ENCODE data around the gene MOV10L1. TPM values are rescaled to one million over a fixed set of nuclear protein-coding genes. Genes with fewer than 3 reads are reported as not detected.

The MOV10L1 gene
- total RNA-seq, 4 donors from 2014 or later, result 0.25 TPM; not detected in 3

DNA sequence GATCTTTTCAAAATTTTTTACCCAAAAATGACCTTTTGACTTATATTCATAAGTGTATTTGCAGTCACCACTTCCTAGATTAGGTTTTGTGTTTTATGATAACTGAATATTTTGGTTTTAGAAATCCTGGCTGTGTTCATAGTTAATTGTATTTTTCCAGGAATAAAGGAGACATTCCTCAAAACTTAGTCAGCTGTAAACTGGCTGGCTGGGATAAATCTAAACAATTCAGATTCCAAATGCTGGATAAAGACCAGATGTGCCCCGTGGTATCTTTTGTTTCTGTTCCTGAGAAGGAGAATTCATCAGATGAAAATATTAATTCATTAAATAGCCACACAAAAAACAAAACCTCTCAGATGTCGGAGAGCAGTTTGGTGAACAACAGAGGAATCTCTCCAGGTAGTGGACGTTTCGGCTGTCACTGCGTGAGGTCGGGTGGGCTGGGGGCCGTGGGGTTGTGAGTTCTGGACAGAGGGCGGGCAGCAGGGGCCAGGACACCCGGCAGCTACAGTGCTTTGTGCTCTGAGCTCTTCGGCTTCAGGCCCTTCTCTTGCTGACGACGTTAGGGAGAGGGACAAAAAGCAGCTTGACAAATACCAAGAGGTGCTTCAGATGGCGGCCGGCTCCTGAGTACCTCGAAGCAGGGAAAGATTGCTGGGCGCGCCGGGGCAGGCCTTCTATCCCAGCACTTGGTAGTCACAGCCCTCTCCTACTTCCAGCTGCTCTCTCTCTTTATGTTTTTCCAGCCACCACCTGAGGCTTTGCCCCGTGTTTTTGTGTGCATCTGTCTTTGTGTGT lies 24.6 kb downstream of the MOV10L1 start:
- Histone ChIP-seq H3K9me3 (no peaks in the 10 kb centered on the region), H3K4me3 (no peak overlapping the region), H3K27ac (no peak overlapping the region), H3K4me1 (no peaks in the 10 kb centered on the region), H3K36me3 (no peaks in the 10 kb centered on the region), H3K27me3 (peaks cover 22 to 28% (median 26%) of the 10 kb centered on the region in 3 donors)
- intact Hi-C loops (cut with DNase I; ENCODE audit: low total_unique reads), result no loop called here
- no peak for TF ChIP-seq POLR2A (IDR thresholded peaks at IDR 0.05)
- TF ChIP-seq, protein P1, sequence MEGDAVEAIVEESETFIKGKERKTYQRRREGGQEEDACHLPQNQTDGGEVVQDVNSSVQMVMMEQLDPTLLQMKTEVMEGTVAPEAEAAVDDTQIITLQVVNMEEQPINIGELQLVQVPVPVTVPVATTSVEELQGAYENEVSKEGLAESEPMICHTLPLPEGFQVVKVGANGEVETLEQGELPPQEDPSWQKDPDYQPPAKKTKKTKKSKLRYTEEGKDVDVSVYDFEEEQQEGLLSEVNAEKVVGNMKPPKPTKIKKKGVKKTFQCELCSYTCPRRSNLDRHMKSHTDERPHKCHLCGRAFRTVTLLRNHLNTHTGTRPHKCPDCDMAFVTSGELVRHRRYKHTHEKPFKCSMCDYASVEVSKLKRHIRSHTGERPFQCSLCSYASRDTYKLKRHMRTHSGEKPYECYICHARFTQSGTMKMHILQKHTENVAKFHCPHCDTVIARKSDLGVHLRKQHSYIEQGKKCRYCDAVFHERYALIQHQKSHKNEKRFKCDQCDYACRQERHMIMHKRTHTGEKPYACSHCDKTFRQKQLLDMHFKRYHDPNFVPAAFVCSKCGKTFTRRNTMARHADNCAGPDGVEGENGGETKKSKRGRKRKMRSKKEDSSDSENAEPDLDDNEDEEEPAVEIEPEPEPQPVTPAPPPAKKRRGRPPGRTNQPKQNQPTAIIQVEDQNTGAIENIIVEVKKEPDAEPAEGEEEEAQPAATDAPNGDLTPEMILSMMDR (IDR thresholded peaks at IDR 0.05 in 4 of 5, conservative IDR thresholded peaks at IDR 0.05 in 1 of 5), result no peak
- ATAC-seq, result no peak
- in situ Hi-C loops (cut with MboI; ENCODE audit: low sequenced_read_pairs in 4 of 4), result no loop called here
- no peak for DNase-seq

DNA sequence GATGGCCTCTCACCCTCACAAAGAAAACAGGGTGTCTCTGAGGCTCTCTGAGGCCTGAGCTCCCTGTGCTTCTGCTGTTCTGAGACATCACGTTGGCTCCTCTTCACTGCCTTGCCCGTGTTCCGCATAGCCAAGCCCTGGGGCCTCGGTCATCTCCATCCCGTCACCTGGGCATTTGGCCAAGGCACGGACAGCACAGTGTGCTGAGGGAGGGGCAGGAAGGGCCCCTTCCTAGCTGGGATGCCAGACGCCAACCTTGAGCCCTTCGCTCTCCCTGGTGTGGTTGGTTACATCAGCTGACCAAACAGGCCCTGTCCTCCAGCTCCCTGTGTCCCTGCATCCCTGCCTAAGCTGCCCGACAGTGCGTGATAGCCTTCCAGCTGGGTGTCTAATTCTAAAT lies 25.9 kb downstream of the MOV10L1 start:
- no peak for TF ChIP-seq POLR2A (IDR thresholded peaks at IDR 0.05)
- TF ChIP-seq, protein P1 (IDR thresholded peaks at IDR 0.05 in 4 of 5, conservative IDR thresholded peaks at IDR 0.05 in 1 of 5), result no peak
- H3K27me3 ChIP-seq, result peaks cover 22 to 28% (median 26%) of the 10 kb centered on the region in 3 donors
- intact Hi-C loops (cut with DNase I; ENCODE audit: low total_unique reads), result no loop called here
- no peaks in the 10 kb centered on the region for H3K36me3 ChIP-seq
- DNase-seq (no peak), ATAC-seq (no peak)
- H3K9me3 ChIP-seq, result no peaks in the 10 kb centered on the region
- no peak overlapping the region for H3K4me3 ChIP-seq
- H3K27ac ChIP-seq, result no peak overlapping the region
- H3K4me1 ChIP-seq, result no peaks in the 10 kb centered on the region
- in situ Hi-C loops (cut with MboI; ENCODE audit: low sequenced_read_pairs in 4 of 4), result no loop called here

DNA sequence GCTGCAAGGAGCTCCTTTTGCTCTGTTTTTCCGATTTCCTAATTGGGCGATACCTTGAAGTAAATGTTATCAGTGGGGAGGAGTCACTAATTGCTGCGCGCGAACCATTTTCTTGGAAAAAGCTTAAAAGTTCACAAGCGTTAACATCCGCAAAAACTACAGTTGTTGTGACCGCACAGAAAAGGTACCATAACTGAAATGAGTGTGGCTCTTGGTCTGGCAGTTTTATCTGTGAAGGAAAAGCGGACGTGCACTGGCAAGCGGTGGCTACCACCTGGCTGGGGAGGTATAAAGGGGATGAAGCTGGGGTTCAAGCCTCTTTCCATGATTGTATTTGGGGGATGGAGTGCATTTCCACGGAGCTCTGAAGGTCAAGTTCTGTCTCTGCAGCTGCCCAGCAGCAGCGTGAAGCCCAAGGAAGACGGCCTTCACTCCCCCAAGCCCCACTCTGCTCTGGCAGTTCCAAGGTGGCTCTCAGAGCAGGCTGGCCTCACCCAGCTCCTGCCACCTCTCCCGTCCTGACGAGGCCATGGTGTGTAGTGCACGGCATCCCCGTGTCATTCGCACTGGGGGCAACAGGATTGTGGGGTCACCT lies 27.5 kb downstream of the MOV10L1 start:
- Histone ChIP-seq H3K27me3 (peaks cover 22 to 31% (median 25%) of the 10 kb centered on the region in 3 donors), H3K36me3 (no peaks in the 10 kb centered on the region), H3K27ac (no peak overlapping the region), H3K4me1 (no peaks in the 10 kb centered on the region), H3K4me3 (no peak overlapping the region), H3K9me3 (no peaks in the 10 kb centered on the region)
- DNase-seq (no peak), ATAC-seq (no peak)
- in situ Hi-C loops (cut with MboI; ENCODE audit: low sequenced_read_pairs in 4 of 4), result no loop called here
- intact Hi-C loops (cut with DNase I; ENCODE audit: low total_unique reads), result no loop called here
- TF ChIP-seq, protein P1 (IDR thresholded peaks at IDR 0.05 in 4 of 5, conservative IDR thresholded peaks at IDR 0.05 in 1 of 5), result no peak
- TF ChIP-seq POLR2A (IDR thresholded peaks at IDR 0.05), result no peak

DNA sequence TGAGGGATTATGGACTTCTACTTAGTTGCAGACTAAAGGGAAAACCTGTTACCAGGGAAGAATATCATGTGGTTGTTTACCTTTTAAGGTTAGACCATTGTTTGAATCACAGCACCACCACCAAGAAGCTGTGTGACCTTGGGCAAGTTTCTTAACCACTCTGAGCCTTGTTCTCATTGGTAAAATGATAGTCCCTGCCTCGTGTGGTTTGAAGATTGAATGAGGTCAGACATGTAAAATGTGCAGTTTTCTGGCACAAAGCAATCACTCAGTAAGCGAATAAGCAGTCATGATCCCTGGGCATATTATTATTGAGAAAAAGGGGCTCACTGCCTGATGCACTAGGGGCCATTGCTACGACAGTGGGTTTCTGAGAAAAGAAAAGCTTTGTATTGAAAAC lies 28.3 kb downstream of the MOV10L1 start:
- H3K27ac ChIP-seq, result no peak overlapping the region
- H3K27me3 ChIP-seq, result peaks cover 16 to 31% (median 18%) of the 10 kb centered on the region in 3 donors
- H3K9me3 ChIP-seq, result no peaks in the 10 kb centered on the region
- ATAC-seq, result no peak
- in situ Hi-C loops (cut with MboI; ENCODE audit: low sequenced_read_pairs in 4 of 4) (no loop called here), intact Hi-C loops (cut with DNase I; ENCODE audit: low total_unique reads) (no loop called here)
- H3K36me3 ChIP-seq, result no peaks in the 10 kb centered on the region
- TF ChIP-seq POLR2A (IDR thresholded peaks at IDR 0.05), result no peak
- TF ChIP-seq, protein P1 (IDR thresholded peaks at IDR 0.05 in 4 of 5, conservative IDR thresholded peaks at IDR 0.05 in 1 of 5), result no peak
- no peak for DNase-seq
- no peak overlapping the region for H3K4me3 ChIP-seq
- no peaks in the 10 kb centered on the region for H3K4me1 ChIP-seq

Measured in gastrocnemius medialis (tissue), 4 donors.